Loucy (cell line): ENCODE measurements around the gene IQCH.

Experiments
- H2AFZ ChIP-seq: fragments of 200-600 bp; sonication (generic); 2 replicates; pipeline ENCODE4 v1.6.0; 2016; ENCODE audit warnings: antibody characterized with exemption, mild to moderate bottlenecking, low read length, moderate library complexity
- H3F3A ChIP-seq: fragments of 200-600 bp; 2 replicates; pipeline ENCODE4 v1.6.0; 2016; ENCODE audit warnings: antibody characterized with exemption, low read depth, mild to moderate bottlenecking
- H3K27me3 ChIP-seq: fragments of 200-600 bp; sonication (generic); 2 replicates; pipeline ENCODE4 v1.6.1; 2014; ENCODE audit warnings: low read length, mild to moderate bottlenecking; ENCODE audit not compliant: insufficient read depth, poor library complexity, severe bottlenecking
- H3K36me3 ChIP-seq: fragments of 200-600 bp; sonication (generic); 2 replicates; pipeline ENCODE4 v1.6.1; 2016; ENCODE audit warnings: low read length; ENCODE audit not compliant: insufficient read depth
- H3K4me1 ChIP-seq: fragments of 200-600 bp; sonication (generic); 2 replicates; pipeline ENCODE4 v1.5.1; 2014; ENCODE audit warnings: low read length, mild to moderate bottlenecking; ENCODE audit not compliant: insufficient read depth, poor library complexity, severe bottlenecking
- H3K4me2 ChIP-seq: fragments of 200-600 bp; sonication (generic); 2 replicates; pipeline ENCODE4 v1.6.0; 2014; ENCODE audit warnings: antibody characterized with exemption, low read length, low read depth, mild to moderate bottlenecking; ENCODE audit not compliant: poor library complexity, severe bottlenecking
- H3K4me3 ChIP-seq: fragments of 200-600 bp; sonication (generic); 2 replicates; pipeline ENCODE4 v1.5.1; 2014; ENCODE audit warnings: low read length, mild to moderate bottlenecking, mixed read lengths; ENCODE audit not compliant: poor library complexity, severe bottlenecking
- H3K79me2 ChIP-seq: fragments of 200-600 bp; sonication (generic); 2 replicates; pipeline ENCODE4 v1.6.1; 2014; ENCODE audit warnings: low read length; ENCODE audit not compliant: insufficient read depth
- H3K9ac ChIP-seq: fragments of 200-600 bp; sonication (generic); 2 replicates; pipeline ENCODE4 v1.6.0; 2014; ENCODE audit warnings: mild to moderate bottlenecking, low read depth, low read length, moderate library complexity; ENCODE audit not compliant: poor library complexity, severe bottlenecking
- H3K9me2 ChIP-seq: fragments of 200-600 bp; sonication (generic); replicated peaks from 2 replicates; pipeline ENCODE4 v1.6.1; 2016; ENCODE audit warnings: low read depth, low read length, mixed read lengths
- H3K9me3 ChIP-seq: fragments of 200-600 bp; sonication (generic); 2 replicates; pipeline ENCODE4 v1.6.1; 2014; ENCODE audit warnings: mild to moderate bottlenecking, antibody characterized with exemption, low read length, low read depth; ENCODE audit not compliant: insufficient read depth
- H4K20me1 ChIP-seq: fragments of 200-600 bp; sonication (generic); 2 replicates; pipeline ENCODE4 v1.6.0; 2014; ENCODE audit warnings: antibody characterized with exemption, low read length, mild to moderate bottlenecking; ENCODE audit not compliant: insufficient read depth, poor library complexity, severe bottlenecking
- EZH2phosphoT487 ChIP-seq: fragments of 200-600 bp; IDR thresholded peaks from 2 replicates; pipeline ENCODE4 v1.6.1; 2018; ENCODE audit warnings: antibody characterized with exemption, mild to moderate bottlenecking, moderate library complexity, borderline replicate concordance
- TF ChIP-seq, protein P1 (sequence below): fragments of 200-600 bp; sonication (generic); conservative IDR thresholded peaks from 2 replicates; pipeline ENCODE4 v1.5.1; 2014; ENCODE audit warnings: mild to moderate bottlenecking, antibody characterized with exemption, low read length

Gene IQCH

GRCh38 chr15:67210555-67211168 is 43.9 kb upstream of the IQCH start:
- Histone ChIP-seq H3K27me3 (no peaks in the 10 kb centered on the region), H3K4me1 (no peaks in the 10 kb centered on the region), H3K4me3 (no peak overlapping the region), H3K9me2 (no peaks in the 10 kb centered on the region), H4K20me1 (no peaks in the 10 kb centered on the region), H3K36me3 (peaks cover 35% of the 10 kb centered on the region; the same call in 1 of the 2 replicates), H3K4me2 (no peak overlapping the region), H3K9me3 (no peaks in the 10 kb centered on the region), H3K79me2 (no peaks in the 10 kb centered on the region), H3K9ac (no peak overlapping the region), H3F3A (no peaks in the 10 kb centered on the region), H2AFZ (no peak overlapping the region)
- TF ChIP-seq EZH2phosphoT487: no peak
- TF ChIP-seq, protein P1, sequence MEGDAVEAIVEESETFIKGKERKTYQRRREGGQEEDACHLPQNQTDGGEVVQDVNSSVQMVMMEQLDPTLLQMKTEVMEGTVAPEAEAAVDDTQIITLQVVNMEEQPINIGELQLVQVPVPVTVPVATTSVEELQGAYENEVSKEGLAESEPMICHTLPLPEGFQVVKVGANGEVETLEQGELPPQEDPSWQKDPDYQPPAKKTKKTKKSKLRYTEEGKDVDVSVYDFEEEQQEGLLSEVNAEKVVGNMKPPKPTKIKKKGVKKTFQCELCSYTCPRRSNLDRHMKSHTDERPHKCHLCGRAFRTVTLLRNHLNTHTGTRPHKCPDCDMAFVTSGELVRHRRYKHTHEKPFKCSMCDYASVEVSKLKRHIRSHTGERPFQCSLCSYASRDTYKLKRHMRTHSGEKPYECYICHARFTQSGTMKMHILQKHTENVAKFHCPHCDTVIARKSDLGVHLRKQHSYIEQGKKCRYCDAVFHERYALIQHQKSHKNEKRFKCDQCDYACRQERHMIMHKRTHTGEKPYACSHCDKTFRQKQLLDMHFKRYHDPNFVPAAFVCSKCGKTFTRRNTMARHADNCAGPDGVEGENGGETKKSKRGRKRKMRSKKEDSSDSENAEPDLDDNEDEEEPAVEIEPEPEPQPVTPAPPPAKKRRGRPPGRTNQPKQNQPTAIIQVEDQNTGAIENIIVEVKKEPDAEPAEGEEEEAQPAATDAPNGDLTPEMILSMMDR: no peak

GRCh38 chr15:67212684-67213367 is 41.8 kb upstream of the IQCH start:
- H3K9me3 ChIP-seq: no peaks in the 10 kb centered on the region
- H3K9ac ChIP-seq: no peak overlapping the region
- no peaks in the 10 kb centered on the region for H3K4me1 ChIP-seq
- no peaks in the 10 kb centered on the region for H3F3A ChIP-seq
- H3K36me3 ChIP-seq: peaks cover 16% of the 10 kb centered on the region; the same call in 1 of the 2 replicates
- no peaks in the 10 kb centered on the region for H4K20me1 ChIP-seq
- no peaks in the 10 kb centered on the region for H3K9me2 ChIP-seq
- no peaks in the 10 kb centered on the region for H3K27me3 ChIP-seq
- no peak overlapping the region for H3K4me2 ChIP-seq
- H3K4me3 ChIP-seq: no peak overlapping the region
- TF ChIP-seq, protein P1: no peak
- no peak for TF ChIP-seq EZH2phosphoT487
- no peak overlapping the region for H2AFZ ChIP-seq
- H3K79me2 ChIP-seq: no peaks in the 10 kb centered on the region

GRCh38 chr15:67215102-67215501 is 39.5 kb upstream of the IQCH start:
- TF ChIP-seq, protein P1: no peak
- TF ChIP-seq EZH2phosphoT487: no peak
- Histone ChIP-seq H3K9me3 (no peaks in the 10 kb centered on the region; the same call in 1 of the 2 replicates), H3K4me1 (no peaks in the 10 kb centered on the region), H3K4me2 (no peak overlapping the region), H3K9me2 (no peaks in the 10 kb centered on the region), H3K36me3 (peaks cover 13% of the 10 kb centered on the region; the same call in 1 of the 2 replicates), H4K20me1 (no peaks in the 10 kb centered on the region), H2AFZ (no peak overlapping the region), H3K79me2 (no peaks in the 10 kb centered on the region), H3F3A (no peaks in the 10 kb centered on the region), H3K4me3 (no peak overlapping the region), H3K9ac (no peak overlapping the region), H3K27me3 (no peaks in the 10 kb centered on the region)
